GM21381 (cell line): ENCODE measurements around the gene PRPS1.
"Not testable (repeated sequence)": the region's sequence is repeated elsewhere in the genome, so short reads cannot be mapped to it uniquely, and the experiment has no call there.

Experiments
- ATAC-seq: cut with Tn5 transposase; IDR thresholded peaks from one replicate; pipeline ENCODE4 v1.9.1; 2021; ENCODE audit warnings: mild to moderate bottlenecking, moderate library complexity; ENCODE audit not compliant: unreplicated experiment

PRPS1 gene

GRCh38 chrX:107627838-107628661, at the start of gene PRPS1:
TSS of gene PRPS1 (plus strand) at chrX:107628510. CDS start at chrX:107628629, 119 bp downstream.
- ATAC-seq, result peak; percentile 100

GRCh38 chrX:107579956-107580355, 48.4 kb upstream of the PRPS1 start:
- no peak for ATAC-seq

- ATAC-seq, result no peak
Measured at GRCh38 chrX:107581923-107582322, 46.4 kb upstream of the PRPS1 start.

GRCh38 chrX:107589243-107589642, 39.1 kb upstream of the PRPS1 start:
- no peak for ATAC-seq

GRCh38 chrX:107596651-107597050, 31.7 kb upstream of the PRPS1 start:
- no peak for ATAC-seq

- ATAC-seq, result no peak
Measured at GRCh38 chrX:107597264-107597663, 31.0 kb upstream of the PRPS1 start.

- no peak for ATAC-seq
Measured at GRCh38 chrX:107597791-107598190, 30.5 kb upstream of the PRPS1 start.

GRCh38 chrX:107599450-107599861, 28.9 kb upstream of the PRPS1 start:
- ATAC-seq, result no peak

GRCh38 chrX:107600366-107600765, 27.9 kb upstream of the PRPS1 start:
- no peak for ATAC-seq

GRCh38 chrX:107601326-107601725, 27.0 kb upstream of the PRPS1 start:
- no peak for ATAC-seq

GRCh38 chrX:107601759-107602158, 26.6 kb upstream of the PRPS1 start:
- ATAC-seq, result no peak

- no peak for ATAC-seq
Measured at GRCh38 chrX:107602694-107603239, 25.5 kb upstream of the PRPS1 start.

- ATAC-seq, result no peak
Measured at GRCh38 chrX:107603429-107604159, 24.7 kb upstream of the PRPS1 start.

GRCh38 chrX:107609061-107609460, 19.2 kb upstream of the PRPS1 start:
- not testable (repeated sequence) for ATAC-seq

GRCh38 chrX:107610667-107611066, 17.6 kb upstream of the PRPS1 start:
- no peak for ATAC-seq

GRCh38 chrX:107619885-107620322, 8.4 kb upstream of the PRPS1 start:
- ATAC-seq, result no peak

- no peak for ATAC-seq
Measured at GRCh38 chrX:107624893-107625292, 3.4 kb upstream of the PRPS1 start.

GRCh38 chrX:107625739-107626138, 2.6 kb upstream of the PRPS1 start:
- no peak for ATAC-seq

- no peak for ATAC-seq
Measured at GRCh38 chrX:107626481-107626880, 1.8 kb upstream of the PRPS1 start.

GRCh38 chrX:107626916-107627315, 1.4 kb upstream of the PRPS1 start:
- no peak for ATAC-seq

- ATAC-seq, result peak; percentile 39
Measured at GRCh38 chrX:107628662-107629539, 591 bp downstream of the PRPS1 start.
